GM04504 (cell line): ENCODE results near the gene TEX52.
"Not testable (repeated sequence)": the region's sequence is repeated elsewhere in the genome, so short reads cannot be mapped to it uniquely, and the experiment has no call there.

Experiments
- DNase-seq: peaks from one replicate; pipeline ENCODE4 v3.0.0-alpha.2; 2012; ENCODE audit warnings: low read depth

Gene TEX52

DNA sequence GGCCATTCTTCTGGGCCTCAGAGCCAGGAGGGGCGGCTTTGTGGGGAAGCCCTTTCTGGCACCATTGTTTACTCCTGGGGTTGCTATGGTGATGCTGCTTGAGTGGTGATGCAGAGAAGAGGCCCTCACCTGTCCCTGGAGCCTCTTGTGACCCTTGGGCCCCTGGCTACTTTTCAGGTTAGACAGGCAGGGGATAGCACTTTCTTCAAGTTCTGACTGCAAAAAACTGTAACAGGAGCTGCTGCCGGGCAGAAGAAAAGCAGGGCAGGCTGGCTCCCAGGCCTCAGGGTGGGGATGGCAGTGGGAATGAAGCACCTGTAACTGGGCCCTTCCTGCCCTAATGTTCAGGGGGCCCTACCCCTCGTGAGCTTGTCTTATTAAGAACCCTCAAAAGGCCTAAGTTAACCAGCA, at the start of gene TEX52:
TEX52 (minus strand) TSS at position 19 of the 411 bp plus-strand sequence; CDS start at position 6, 13 bp downstream.
- no peak for DNase-seq

DNA sequence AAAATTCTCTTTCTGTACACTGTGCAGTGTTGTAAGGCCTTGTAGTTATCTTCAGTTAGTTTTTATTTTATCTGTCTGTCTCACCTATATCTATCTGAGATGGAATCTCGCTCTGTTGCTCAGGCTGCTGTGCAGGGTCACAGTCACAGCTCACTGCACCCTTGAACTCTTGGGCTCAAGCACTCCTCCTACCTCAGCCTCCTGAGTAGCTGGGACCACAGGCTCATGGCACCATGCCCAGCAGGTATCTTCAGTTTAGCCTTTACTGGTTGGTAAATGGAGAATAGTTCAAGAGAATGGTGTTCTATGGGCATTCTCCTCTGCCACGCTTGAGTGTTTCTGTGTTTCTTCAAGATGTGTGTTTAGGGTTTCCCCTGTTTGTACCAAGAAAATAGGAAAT, 47.4 kb upstream of the TEX52 start:
- DNase-seq = no peak

DNA sequence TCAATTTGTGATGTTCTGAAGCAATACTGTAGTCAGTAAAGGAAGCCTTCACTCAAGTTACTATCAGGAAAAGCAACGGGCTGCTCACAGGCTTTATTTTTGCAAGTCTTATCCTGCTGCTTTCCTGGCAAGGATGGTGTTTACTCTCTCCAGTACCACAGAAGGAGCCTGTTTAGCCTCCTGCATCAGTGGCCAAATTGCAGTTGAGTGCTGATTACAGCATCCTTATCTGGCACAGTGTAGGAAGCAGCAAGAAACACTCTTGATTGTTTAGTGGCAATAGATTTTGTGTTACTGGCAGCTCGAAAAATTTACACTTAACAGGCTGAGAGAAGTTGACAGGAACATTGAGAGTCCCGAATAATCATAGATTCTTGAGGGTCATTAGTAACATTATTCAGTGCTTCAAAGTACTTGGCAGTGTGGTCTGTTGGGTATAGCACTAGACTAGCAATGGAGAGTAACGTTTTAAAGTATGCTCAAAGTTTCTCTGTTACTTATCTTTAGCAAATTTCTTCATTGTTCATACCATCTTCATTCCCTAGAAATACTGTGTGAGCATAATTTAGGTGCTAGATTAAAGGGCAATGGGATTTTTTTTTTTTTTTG, 45.5 kb upstream of the TEX52 start:
- no peak for DNase-seq

- DNase-seq = no peak
Measured at GRCh38 chr12:2900642-2901041, 43.8 kb upstream of the TEX52 start.

GRCh38 chr12:2897418-2897817, 40.6 kb upstream of the TEX52 start:
- no peak for DNase-seq

- DNase-seq = no peak
Measured at GRCh38 chr12:2895511-2895910, 38.7 kb upstream of the TEX52 start.

DNA sequence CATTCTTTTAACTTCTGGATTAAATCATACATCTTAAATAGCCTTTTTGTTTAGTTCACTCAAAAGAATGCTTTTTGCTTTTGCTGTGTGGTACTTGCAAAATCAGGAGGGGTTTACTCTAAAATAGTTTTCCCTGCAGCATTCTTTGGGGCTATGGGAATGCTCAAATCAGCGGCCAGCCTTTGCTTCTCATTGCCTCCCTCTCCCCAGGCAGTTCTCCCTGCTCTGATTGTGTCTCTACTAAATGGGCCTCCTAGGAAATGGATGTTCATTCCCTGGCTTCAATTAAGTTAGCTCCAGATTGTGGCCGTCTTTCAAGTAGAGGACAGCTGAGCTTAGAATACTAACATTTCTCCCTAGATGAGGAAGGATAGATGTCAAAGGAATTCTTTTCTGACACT, 38.2 kb upstream of the TEX52 start:
- DNase-seq = no peak

DNA sequence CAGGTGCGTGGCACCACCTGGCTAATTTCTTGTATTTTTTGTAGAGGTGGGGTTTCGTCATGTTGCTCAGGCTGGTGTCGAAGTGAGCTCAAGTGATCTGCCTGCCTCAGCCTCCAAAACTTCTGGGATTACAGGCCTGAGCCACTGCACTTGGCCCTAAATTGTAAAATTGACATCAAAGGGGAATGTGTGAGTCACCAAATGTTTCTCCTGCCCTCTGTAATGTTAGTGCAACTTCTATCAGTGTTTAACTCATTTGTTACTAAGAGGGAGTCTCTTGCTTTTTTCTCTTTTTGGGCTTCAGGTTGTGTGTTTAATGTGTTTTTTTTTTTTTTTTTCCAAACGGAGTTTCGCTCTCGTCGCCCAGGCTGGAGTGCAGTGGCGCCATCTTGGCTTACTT, 36.2 kb upstream of the TEX52 start:
- peak; percentile 73 for DNase-seq

- no peak for DNase-seq
Measured at GRCh38 chr12:2892246-2892645, 35.4 kb upstream of the TEX52 start.

DNA sequence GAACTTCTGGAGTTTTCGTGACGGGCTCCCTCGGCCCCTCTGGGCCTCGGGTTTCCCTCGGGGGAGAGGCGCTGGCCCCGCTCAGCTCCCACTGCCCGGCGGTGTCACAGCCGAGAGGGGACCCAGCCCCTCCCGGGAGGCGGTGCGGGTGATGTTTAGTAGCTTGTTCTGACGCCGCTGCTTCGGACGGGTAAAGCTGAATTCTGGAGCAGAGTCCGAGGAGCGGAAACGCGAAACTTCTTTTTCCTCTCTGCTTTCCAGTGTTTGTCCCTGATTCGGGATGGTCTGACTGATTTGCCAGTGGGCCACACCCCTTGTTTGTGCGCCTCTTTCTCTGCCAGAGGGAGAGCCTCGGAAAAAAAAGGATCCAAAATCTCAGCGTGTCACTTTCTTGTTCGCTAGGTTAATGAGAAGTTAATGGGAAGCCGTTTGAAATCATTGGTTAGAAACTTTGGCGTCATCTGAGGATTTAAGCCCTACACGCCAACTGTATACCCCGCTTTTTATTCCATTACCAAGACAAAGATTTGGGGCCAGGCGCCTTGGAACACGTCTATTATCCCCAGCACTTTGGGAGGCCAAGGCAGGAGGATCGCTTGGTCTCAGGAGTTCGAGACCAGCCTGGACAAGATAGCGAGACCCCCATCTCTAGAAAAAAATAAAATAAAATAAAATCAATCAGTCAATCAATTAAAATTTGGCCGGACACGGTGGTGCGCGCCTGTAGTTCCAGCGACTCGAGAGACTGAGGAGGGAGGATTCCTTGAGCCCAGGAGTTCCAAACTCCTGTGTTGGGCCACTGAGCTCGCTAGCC, 34.6 kb upstream of the TEX52 start:
- DNase-seq = no peak

DNA sequence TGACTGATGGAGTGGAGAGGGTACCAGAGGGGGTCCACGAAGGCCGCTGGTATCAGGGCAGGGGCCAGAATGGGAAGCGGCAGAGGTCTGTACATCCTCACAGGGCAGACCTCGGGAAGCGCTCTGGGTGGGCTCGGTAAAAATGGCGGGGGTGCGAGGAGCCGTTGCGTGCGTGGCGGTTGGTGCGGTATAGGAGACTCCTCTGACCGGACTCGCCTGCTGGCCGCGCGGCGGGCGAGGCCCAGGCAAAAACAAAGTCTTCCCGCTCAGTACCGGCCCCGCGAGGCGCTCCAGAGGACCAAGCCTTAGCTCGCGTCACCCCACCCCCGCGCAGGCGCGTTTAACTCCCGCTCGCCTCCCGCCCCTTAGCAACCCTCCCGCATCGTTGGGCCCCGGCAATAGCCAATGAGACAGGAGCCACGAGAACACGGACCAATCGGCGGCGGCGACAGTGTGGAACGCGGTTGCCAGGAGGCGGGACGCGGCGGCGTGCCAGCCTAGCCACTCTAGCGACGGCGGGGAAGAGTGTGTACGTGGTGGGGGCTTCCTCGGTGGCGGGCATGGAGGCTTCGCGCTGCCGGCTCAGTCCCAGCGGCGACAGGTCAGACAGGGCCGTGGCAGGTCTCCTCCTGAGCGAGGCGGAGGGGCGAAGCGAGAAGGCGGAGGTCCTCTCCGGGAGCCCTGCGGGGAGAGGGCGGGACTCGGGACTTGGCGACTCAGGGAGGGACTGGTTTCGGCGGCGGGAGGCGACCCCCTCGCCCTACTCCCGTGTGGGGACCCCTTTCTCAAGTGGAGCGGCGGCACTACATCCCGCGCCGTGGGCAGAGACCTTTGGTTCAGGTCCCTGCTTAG, 33.8 kb upstream of the TEX52 start, which contains the start of gene TULP3:
TULP3 (plus strand) TSS at position 504 of the 852 bp plus-strand sequence; CDS start at position 561, 57 bp downstream.
- DNase-seq = peak; percentile 96

DNA sequence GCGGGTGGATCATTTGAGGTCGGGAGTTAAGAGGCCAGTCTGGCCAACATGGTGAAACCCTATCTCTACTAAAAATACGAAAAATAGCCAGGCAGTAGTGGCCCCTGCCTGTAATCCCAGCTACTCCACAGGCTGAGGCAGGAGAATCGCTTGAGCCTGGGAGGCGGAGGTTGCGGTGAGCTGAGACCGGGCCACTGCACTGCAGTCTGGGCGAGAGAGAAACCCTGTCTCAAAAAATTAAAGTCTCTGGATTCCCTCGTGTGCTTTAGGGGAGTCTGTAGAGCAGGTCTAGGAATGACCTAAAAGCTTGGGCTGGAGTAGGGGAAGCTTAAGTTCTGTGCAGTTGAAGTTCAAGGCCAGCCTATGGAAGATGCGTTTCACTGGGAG, 33.2 kb upstream of the TEX52 start:
- DNase-seq = no peak

- DNase-seq = no peak
Measured at GRCh38 chr12:2886768-2887450, 30.1 kb upstream of the TEX52 start.

GRCh38 chr12:2884810-2885209, 28.0 kb upstream of the TEX52 start:
- DNase-seq = no peak

GRCh38 chr12:2879853-2880252, 23.0 kb upstream of the TEX52 start:
- DNase-seq = no peak

DNA sequence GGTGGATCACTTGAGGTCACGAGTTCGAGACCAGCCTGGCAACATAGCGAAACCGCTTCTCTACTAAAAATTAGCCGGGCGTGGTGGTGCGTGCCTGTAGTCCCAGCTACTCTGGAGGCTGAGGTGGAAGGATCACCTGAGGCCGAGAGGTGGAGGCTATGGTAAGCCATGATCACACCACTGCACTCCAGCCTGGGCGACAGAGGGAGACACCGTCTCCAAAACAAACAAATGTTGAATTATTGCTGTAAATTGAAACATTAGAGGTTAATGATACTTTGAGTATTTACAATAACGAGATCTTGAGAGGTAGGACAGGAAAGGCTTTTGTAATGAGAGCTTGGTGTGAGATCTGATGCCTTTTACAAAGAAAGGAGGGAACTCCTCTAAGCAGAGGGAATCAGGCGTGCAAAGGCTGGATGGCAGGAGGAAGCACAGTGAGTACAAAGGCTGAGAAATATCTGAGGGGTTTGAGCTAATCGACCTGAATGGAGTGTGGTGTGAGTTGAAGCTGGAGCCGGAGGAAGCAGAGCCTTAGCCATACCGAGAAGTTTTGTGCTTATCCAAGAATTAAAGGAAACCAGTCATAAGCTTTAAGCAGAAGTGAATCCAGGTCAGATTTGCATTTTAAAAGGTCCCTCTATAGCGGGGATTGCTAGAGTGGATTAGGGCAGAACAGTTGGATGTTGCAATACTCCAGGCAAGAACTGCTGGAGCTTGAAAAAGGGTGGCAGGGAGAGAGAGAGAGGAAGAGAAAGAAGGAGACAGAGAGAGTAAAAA, 21.3 kb upstream of the TEX52 start:
- no peak for DNase-seq

- DNase-seq = no peak
Measured at GRCh38 chr12:2877047-2877952, 20.5 kb upstream of the TEX52 start, which contains the start of the genes FOXM1 and RHNO1. TSS of gene FOXM1 (minus strand) at chr12:2877174. CDS start at chr12:2874478, 2,696 bp downstream. TSS of gene RHNO1 (plus strand) at chr12:2877223. CDS start at chr12:2885367, 8,144 bp downstream.

- DNase-seq = no peak
Measured at GRCh38 chr12:2876431-2877046, 19.7 kb upstream of the TEX52 start.

- not testable (repeated sequence) for DNase-seq
Measured at GRCh38 chr12:2868986-2869632, 12.3 kb upstream of the TEX52 start.
